Type B pancreatic cell (in vitro differentiated cells): Measurements from ENCODE around the gene MEG3. TPM values are rescaled to one million over a fixed set of nuclear protein-coding genes. Genes with fewer than 3 reads are reported as not detected.

Experiments used
- DNase-seq: peaks from one replicate; pipeline ENCODE4 v3.0.0; 2021; ENCODE audit warnings: mixed read lengths; ENCODE audit not compliant: unreplicated experiment; ENCODE audit errors: extremely low spot score
- H3K27ac Mint-ChIP-seq: 2 replicates; pipeline ENCODE4 v1.8.0; 2021; ENCODE audit warnings: mild to moderate bottlenecking, mixed read lengths
- H3K27me3 Mint-ChIP-seq: 2 replicates; pipeline ENCODE4 v1.8.0; 2021; ENCODE audit warnings: mixed read lengths
- H3K36me3 Mint-ChIP-seq: 2 replicates; pipeline ENCODE4 v1.8.0; 2021; ENCODE audit warnings: mixed read lengths
- H3K4me1 Mint-ChIP-seq: one replicate; pipeline ENCODE4 v1.8.0; 2021; ENCODE audit warnings: mixed read lengths; ENCODE audit not compliant: unreplicated experiment
- H3K4me3 Mint-ChIP-seq: 2 replicates; pipeline ENCODE4 v1.8.0; 2021; ENCODE audit warnings: mild to moderate bottlenecking, mixed read lengths
- H3K9me3 Mint-ChIP-seq: 2 replicates; pipeline ENCODE4 v1.8.0; 2021; ENCODE audit warnings: mixed read lengths
- total RNA-seq: library from RNA; stranded (reverse); gene quantifications from 2 replicates; pipeline ENCODE4 v1.2.1, GENCODE V29; 2021; ENCODE audit warnings: low replicate concordance
- TF ChIP-seq, protein P1 (sequence below): fragments of 200-600 bp; sonication (generic); conservative IDR thresholded peaks from 2 replicates; pipeline ENCODE4 v1.5.0; 2021; ENCODE audit warnings: antibody characterized with exemption, mild to moderate bottlenecking

Gene MEG3
- total RNA-seq, 1 donor from 2014 or later, result 0.68 TPM

DNA sequence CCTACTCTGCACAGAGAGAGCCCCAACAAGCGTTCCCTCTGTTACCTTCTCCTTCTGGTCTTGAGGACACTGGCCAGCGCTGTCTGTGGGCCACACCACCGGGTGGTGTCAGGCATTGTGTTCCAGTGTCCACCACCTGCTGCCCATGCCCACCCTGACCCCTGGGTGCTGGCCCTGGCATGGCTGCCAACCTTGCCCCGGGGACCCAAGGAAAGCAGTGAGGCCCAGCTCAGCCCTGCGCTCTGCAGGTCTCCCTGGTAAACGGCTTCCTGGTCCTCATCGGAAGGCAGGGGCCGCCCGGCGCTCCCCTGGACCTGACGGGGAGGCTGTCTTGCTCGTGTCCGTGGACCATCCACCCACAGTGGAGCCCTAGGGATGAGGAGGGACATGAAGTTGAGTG, 21.8 kb upstream of the MEG3 start:
- peaks cover 8% of the 10 kb centered on the region for H3K27me3 Mint-ChIP-seq
- H3K36me3 Mint-ChIP-seq, result no peaks in the 10 kb centered on the region
- TF ChIP-seq, protein P1, sequence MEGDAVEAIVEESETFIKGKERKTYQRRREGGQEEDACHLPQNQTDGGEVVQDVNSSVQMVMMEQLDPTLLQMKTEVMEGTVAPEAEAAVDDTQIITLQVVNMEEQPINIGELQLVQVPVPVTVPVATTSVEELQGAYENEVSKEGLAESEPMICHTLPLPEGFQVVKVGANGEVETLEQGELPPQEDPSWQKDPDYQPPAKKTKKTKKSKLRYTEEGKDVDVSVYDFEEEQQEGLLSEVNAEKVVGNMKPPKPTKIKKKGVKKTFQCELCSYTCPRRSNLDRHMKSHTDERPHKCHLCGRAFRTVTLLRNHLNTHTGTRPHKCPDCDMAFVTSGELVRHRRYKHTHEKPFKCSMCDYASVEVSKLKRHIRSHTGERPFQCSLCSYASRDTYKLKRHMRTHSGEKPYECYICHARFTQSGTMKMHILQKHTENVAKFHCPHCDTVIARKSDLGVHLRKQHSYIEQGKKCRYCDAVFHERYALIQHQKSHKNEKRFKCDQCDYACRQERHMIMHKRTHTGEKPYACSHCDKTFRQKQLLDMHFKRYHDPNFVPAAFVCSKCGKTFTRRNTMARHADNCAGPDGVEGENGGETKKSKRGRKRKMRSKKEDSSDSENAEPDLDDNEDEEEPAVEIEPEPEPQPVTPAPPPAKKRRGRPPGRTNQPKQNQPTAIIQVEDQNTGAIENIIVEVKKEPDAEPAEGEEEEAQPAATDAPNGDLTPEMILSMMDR, result no peak
- H3K4me1 Mint-ChIP-seq, result no peaks in the 10 kb centered on the region
- no peak overlapping the region for H3K4me3 Mint-ChIP-seq
- H3K9me3 Mint-ChIP-seq, result peaks cover under 1% of the 10 kb centered on the region
- no peak overlapping the region for H3K27ac Mint-ChIP-seq
- no peak for DNase-seq

DNA sequence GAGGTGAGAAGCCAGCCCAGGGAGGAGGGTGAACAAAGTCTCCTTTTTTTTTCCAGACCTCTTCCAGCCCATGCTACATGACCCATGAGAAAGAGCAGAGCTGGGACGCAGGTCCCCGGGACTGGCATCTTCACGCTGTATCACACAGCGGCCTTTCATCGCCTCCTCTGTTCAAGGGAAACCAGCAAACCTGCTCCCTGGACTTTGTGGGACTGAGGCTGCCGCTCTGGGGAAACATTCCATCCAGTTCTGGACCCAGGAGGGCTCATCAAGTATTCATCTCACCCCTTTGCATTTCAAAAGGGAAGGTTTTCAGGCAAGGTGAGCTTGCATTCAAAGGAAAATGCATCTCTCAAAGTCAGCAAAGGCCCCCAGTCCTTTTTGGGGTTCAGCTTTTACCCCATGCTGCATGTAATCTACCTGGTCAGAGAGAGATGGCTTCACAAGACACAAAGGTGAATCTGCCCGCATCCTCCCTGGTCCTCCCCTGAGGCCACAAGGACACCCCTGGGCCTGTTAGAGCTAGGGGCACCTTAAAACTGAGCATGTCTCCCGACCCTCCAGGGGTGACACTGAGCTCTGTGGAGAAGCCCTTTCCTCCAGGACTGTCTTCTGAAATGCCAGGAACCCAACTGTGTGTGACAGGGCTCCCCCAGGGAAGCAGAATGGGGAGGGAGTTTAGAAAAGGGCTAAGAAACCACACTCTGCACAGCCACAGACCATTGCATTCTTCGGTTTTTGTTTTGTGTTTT, 21.2 kb upstream of the MEG3 start:
- no peaks in the 10 kb centered on the region for H3K4me1 Mint-ChIP-seq
- no peaks in the 10 kb centered on the region for H3K36me3 Mint-ChIP-seq
- peaks cover 5% of the 10 kb centered on the region for H3K27me3 Mint-ChIP-seq
- no peak for DNase-seq
- H3K9me3 Mint-ChIP-seq, result peaks cover 6% of the 10 kb centered on the region
- TF ChIP-seq, protein P1, result no peak
- no peak overlapping the region for H3K4me3 Mint-ChIP-seq
- H3K27ac Mint-ChIP-seq, result no peak overlapping the region

DNA sequence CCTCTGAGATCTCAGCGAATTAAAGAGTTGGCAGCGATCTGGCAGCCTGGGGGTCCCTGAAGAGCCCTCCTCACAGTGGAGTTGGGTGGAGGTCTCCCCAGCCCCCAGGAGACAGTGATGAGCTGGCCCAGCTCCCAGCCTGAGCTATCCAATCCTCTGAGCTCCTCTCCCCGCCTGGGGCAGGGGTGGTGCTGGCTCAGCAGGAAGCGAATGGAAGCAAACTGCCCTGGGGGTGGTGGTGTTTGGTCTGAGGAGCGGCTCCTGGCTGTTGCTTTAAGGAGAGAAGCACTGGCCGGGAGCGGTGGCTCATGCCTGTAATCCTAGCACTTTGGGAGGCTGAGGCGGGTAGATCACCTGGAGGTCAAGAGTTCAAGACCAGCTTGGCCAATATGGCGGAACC, 19.5 kb upstream of the MEG3 start:
- Mint-ChIP-seq H3K27ac (no peak overlapping the region), H3K27me3 (peaks cover 5% of the 10 kb centered on the region), H3K9me3 (peaks cover 6% of the 10 kb centered on the region), H3K36me3 (no peaks in the 10 kb centered on the region), H3K4me1 (no peaks in the 10 kb centered on the region), H3K4me3 (no peak overlapping the region)
- DNase-seq, result no peak
- TF ChIP-seq, protein P1, result no peak

DNA sequence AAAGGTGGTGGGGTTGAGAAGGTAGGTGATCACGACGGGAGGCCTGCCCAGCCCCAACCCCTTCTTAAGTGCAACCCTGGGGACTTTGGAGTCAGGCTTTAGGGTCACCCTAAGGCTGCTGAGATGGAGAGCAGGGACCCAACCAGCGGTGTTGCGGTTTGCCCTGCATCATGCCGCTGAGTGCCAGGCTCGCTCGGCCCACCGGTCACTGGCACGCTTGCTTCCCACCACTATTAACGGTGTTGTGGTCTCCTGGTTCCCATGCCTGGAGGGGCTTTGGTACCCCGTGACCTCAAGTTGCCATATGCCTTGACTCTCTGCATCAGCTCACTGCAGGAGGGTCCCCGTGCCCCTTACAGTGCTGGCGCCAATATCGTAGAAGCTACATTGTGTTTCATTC, 18.4 kb upstream of the MEG3 start:
- H3K27ac Mint-ChIP-seq, result no peak overlapping the region
- H3K36me3 Mint-ChIP-seq, result no peaks in the 10 kb centered on the region
- no peak for DNase-seq
- no peak overlapping the region for H3K4me3 Mint-ChIP-seq
- peaks cover 6% of the 10 kb centered on the region for H3K9me3 Mint-ChIP-seq
- TF ChIP-seq, protein P1, result no peak
- peaks cover 5% of the 10 kb centered on the region for H3K27me3 Mint-ChIP-seq
- no peaks in the 10 kb centered on the region for H3K4me1 Mint-ChIP-seq

DNA sequence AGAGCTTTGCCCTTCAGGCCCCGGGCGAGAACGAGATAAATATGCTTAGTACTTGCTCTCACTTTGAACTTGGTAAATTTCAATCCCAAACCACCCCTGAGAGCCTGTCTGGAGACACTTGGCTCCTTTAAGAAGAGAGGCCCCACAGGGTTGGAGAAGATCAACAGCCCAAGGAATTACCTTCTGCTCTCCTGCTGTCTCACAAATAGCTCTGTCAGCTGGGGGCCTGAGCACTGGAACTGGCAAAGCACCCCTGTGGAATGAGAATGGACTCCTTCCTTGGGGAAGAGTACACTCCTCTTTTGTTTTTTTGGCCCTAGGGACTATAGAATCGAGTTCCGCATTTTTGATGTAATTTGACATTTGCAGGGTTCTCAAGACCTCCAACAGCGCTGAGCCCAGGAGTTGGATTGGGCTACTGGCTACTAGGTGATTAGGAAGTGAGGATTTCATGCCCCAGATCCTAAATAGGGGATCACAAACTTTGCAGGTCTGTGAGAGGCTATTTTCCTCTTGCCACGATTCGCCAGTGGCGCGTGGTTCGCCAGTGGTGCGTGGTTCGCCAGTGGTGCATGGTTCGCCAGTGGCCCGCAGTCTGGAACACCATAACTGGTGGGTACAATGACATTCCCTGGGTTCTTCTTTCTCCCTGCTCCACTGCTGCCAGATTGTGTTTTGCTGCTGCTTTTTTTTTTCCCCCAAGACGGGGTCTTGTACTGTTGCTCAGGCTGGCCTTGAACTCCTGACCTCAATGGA, 17.8 kb upstream of the MEG3 start:
- H3K27ac Mint-ChIP-seq, result no peak overlapping the region
- no peaks in the 10 kb centered on the region for H3K36me3 Mint-ChIP-seq
- TF ChIP-seq, protein P1, result no peak
- H3K9me3 Mint-ChIP-seq, result peaks cover 6% of the 10 kb centered on the region
- H3K4me3 Mint-ChIP-seq, result no peak overlapping the region
- H3K27me3 Mint-ChIP-seq, result peaks cover 5% of the 10 kb centered on the region
- H3K4me1 Mint-ChIP-seq, result no peaks in the 10 kb centered on the region
- no peak for DNase-seq
